NCI-H446 (cell line): ENCODE measurements around the gene FAM168A.
"Not testable (repeated sequence)": the region's sequence is repeated elsewhere in the genome, so short reads cannot be mapped to it uniquely, and the experiment has no call there.

Source experiments
- DNase-seq, 2 experiments: peaks; one replicate each; lab custom pipeline; 2025; lab: John Stamatoyannopoulos, UW

FAM168A gene

DNA sequence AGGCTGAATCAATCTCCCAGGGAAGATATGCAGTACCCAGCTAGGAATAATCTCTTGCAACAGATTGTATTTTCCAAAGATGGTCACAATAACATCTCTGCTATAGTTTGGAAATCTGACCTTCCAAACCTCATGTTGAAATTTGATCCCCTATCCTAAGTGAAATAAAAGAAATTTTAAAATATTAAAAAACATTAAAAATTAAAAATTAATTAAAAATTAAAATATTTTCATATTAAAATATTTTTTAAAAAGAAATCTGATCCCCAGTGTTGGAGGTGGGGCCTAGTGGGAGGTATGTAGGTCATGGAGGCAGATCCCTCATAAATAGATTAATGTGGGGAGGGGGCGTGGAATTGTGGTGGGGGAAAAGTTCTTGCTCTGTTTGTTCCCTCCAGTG is 79.7 kb downstream of the FAM168A start:
- no peak for DNase-seq

DNA sequence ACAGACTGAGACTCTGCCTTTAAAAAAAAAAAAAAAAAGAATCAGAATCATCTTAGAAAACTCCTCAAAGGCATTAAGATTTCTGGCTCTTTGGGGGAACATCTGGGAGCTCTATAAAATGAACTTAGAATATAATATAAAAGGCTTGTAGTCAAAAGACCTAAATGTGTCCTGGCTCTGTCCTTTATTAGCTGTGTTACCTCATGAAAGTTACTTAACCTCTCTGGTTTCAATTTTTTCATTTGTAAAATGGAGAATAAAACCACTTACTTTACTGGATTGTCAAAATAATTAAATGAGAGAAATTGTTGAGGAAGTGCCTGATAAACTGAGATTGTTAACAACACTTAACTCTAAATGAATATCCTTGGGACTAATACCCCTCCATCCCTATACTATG is 81.8 kb downstream of the FAM168A start:
- no peak for DNase-seq

DNA sequence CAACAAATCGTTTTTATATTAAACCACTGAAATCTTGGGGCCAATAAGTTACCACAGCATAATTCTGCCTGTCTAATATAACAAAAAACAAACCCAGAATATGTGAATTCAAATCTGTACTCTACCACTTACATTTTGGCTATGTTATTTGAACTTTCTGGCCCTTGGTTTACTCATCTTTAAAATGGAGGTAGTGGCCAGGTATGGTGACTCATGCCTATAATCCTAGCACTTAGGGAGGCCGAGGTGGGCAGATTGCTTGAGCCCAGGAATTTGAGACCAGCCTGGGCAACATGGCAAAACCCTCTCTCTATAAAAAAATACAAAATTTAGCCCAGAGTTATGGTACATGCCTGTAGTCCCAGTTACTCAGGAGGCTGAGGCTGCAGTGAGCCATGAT is 84.2 kb downstream of the FAM168A start:
- DNase-seq = no peak

DNA sequence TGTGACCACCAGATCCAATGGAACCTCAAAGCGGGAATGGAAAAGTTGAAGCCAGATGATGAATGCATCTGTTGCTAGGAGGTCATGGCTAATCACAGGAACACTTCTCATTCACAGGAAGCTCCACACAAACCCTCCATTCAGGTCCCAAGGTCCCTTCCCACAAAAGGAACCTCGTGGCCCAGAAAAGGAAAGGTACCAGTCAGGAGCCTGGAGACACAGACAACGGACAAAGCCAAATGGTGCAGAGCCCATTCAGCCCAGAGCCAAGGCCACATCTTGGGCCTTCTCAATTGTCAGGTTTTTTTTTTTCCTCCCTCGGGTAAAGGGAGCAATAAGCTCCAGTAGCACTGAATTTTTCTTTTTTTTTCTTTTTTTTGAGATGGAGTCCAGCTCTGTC is 87.0 kb downstream of the FAM168A start:
- no peak for DNase-seq

DNA sequence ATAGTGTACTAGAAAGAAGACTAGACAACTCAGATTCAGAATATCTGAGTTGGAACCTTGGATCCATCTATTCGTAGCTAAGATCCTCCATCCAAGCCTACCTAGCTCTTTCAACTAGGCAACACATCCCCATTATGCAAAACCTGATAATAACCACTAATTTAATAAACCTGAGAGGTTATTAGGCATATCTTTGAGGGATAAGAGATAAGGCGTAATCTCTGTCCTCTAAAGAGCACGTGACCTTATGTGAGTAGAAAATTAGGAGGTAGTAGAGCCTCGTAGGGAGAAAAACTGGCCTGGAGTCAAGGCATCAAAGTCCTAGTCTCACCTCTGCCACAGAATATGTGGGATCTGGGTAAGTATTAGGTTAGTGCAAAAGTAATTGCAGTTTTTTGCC is 87.8 kb downstream of the FAM168A start:
- no peak for DNase-seq

DNA sequence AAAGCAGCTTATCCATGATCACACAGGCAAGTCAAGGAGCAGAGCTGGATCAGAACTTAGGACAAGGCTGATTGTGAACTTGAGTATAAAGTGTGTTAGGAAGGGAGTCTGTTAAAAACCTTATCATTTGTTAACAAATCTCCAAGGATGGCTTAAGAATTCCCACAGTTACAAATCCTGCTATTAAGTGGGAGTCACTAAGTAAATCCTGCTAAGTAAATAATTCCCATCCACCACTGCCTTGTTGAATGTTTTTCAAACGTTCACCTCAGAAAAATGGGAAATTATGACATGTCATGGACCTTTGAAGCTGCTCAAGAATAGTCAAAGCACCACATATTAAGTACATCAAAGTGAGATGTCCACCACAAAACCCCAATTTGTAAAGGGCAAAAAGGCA is 88.7 kb downstream of the FAM168A start:
- no peak for DNase-seq

DNA sequence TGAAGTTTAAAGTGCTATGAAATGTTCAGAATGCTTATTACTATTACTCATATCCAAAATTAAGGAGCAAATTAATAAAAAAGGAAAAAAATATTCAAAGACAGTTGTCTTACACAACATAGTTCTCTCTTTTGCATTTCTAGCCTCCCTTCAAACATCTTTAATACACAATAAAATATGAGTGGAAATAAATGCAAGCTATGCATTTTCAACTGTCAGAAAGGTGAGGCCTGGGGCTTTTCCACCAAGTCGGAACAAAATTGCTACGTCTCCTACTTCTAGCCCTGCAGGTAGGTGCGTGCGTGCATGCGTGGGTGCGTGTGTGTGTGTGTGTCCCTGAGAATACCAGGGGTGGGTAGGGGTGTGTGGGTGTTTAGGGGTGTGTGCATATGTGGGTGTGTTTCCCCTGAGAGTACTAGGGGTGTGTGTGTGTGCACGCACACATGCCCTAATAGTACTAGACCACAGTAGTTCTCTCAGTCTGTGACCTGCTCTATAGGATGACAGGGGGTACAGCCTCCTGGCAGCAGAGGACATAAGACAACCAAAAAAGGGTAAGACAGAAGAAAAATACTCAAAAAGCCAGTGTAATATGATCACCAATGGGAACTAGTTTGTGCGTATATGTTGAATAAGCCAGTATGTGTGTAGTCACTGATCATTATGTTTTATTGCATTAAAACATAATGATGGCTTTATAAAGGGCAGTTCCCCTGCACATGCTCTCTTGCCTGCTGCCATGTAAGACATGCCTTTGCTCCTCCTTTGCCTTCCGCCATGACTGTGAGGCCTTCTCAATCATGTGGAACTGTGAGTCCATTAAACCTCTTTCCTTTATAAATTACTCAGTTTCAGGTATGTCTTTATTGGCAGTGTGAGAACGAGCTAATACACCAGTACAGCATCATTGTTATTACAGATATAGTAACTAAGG is 89.4 kb downstream of the FAM168A start:
- no peak for DNase-seq

DNA sequence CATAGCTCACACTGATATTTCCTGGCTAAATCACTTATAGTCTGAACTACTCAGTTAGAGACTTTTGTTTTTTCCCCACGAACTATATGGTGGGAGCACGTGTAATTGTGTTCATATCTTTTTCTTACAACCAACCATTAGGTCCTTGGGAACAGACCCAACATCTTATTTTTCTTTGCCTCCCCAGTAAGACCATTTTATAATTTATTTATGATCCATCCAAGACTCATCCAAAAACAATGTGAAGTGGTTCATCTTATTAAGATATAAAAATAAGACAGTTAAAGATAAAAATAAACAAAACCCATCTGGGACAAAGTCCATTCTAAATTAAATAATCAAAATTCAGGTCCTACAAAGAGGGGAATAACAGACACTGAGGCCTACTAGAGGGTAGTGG is 90.8 kb downstream of the FAM168A start:
- DNase-seq = no peak

DNA sequence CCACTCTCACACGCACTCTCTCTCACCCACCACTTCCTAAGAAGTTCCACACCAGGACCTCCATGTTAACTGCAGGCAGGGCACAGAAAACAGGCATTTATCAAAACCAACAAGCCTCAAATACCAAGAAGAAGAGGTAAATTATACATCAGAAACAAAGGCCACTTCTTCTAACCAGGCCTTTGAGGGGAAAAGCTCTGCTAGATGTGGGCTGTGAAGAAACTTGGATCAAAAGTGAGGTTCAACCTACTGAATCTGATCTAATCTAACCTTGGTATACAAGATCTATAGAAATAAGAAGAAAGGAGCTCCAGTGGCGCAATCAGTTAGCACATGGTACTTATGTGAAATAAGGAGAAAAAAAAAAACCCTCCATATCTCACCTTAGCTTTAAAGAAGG is 91.9 kb downstream of the FAM168A start:
- no peak for DNase-seq

DNA sequence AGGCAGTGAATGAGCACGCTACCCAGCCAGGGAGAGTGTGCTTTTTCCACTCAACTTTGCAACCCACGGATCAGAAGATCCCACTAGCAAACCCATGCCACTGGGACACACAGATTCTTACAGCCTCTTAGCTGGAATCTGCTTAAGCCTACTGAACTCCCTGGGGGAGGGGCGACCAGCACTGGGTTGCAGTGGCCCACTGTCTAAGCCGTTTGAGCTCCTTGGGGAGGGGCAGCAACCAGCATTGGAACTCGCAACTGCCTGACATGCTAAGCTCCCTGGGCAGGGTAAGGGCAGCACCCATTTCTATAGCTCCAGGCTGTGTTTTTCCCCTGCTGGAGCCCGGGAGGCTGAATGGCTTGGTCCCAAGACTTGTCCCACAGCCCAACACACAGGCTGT is 99.6 kb downstream of the FAM168A start:
- DNase-seq = no peak

DNA sequence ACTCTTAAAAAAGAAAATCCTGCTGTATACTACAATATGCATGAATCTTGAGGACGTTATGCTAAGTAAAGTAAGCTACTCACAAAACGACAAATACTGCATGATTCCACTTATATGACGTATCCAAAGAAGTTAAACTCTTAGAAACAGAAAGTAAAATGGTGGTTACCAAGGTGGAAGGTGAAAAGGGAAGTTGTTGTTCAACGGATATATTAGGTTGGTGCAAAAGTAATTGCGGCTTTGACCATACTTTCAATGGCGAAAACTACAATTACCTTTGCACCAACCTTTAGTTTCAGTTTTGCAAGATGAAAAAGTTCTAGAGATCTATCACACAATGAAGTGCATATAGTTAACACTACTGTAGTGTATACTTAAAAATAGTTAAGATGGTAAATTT is 101.8 kb downstream of the FAM168A start:
- DNase-seq = no peak

DNA sequence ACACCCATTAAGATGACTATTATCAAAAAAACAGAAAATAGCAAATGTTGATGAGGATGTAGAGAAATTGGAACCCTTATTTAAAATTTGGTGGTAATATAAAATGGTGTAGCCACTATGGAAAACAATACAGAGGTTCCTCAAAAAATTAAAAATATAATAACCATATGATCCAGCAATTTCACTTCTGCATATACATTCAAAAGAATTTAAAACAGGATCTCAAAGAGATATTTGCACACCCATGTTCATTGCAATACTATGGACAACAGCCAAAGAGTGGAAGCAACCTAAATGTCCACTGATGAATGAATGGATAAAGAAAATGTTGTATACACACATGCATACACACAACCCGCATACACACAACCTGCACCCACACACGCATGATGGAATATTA is 102.2 kb downstream of the FAM168A start:
- no peak for DNase-seq

DNA sequence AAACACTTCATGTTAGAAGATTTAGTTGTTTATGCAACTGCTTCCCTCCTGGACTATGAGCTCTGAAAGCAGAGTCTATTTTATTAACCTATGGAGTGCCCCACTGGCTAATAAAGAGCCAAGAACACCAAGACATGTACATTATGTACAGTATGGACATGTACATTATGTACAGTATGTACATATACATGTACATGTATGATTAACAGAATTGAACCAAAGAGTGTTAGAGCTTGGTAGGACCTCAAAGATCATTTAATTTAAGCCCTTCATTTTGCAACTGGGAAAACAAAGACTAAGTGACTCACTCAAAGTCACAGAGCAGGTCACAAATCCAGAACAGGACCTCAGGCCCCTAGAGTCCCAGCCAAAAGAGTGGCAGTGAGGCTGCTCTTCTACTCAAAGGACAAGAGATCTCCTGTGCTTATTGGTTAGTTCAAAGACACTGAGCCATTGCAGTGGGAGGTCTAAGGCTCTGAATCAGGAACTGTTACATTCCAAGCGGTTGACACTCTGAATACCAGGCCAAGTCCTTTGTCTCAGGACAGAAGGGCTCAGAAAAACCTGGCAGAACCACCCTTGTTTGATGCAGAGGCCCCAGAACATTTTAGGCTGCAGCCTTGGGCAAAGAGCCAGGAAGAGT is 103.8 kb downstream of the FAM168A start:
- DNase-seq = peak; percentile 27 to 75

DNA sequence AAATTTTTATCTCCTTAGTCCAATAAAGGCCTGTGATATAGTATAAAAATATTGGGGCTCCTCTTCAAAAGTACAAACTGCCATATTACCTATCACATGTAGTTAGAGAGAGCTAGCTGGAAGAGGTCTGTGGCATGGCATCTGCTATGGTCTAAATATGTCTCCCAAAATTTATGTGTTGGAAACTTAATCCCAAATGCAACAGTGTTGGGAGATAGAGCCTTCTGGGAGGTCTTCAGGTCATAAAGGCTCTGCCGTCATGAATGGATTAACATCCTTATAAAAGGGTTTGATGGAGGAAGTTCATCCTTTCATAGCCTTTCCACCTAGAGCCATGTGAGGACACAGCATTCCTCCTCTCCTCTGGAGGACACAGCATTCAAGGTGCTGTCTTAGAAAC is 116.3 kb downstream of the FAM168A start:
- DNase-seq = no peak

DNA sequence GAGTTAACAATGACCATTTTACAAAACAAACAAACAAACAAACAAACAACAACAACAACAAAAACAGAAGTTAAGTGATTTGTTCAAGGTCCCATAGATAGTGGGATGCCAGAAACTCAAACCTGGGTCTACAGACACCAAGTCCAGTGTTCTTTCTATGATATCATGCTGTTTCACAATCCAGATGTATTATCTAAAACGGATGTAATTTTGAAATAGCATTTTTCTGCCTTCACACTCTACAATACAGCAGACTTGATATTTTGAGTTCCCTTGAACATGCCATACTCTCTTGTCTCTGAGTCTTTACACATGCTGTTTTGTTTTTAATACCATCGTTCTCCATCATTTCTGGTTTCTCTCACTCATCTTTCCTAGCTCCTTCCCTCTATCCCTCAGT is 117.2 kb downstream of the FAM168A start:
- DNase-seq = no peak

DNA sequence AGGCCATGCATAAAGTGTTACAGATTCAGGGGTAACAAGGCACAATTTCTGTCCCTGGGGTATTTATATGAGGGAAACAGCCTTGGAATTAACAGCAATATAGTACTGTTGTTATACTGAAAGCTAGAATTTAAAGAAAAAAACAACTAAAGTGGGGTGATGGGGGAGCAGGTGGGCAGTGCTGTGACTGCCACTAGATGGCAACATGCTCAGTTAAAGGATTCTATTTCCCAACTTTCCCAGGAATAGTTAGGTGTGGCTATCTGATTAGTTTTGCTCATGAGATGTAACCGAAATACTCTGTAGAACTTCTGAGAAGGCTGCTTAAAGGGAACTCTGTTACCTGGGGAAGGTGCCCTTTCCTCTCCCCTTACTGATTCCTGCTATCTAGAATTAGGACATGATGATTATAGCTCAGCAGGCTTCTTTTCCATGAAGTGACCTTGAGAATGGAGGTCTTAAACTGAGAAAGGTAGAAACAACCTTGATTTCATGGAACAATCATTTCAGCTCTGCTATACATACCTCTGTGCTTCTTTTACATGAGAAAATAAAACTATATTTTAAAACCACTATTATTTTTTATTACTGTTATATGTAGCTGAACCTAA is 119.1 kb downstream of the FAM168A start:
- peak in 1 of 2 experiments; percentile 6 for DNase-seq

DNA sequence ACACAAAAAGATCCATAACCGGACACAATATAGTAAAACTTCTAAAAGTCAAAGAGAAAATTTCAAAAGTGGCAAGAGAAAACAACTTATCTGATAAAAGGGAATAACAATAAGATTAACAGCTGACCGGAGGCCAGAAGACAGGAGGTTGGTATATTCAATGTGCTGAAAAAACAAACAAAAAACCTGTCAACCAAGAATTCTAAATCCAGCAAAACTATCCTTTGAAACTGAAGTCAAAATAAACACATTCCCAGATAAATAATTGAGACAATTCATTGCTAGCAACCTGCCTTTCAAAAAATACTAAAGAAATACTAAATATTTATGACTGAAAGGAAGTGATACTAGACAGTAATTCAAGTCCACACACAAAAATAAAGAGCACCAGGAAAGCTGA is 120.4 kb downstream of the FAM168A start:
- DNase-seq = no peak

DNA sequence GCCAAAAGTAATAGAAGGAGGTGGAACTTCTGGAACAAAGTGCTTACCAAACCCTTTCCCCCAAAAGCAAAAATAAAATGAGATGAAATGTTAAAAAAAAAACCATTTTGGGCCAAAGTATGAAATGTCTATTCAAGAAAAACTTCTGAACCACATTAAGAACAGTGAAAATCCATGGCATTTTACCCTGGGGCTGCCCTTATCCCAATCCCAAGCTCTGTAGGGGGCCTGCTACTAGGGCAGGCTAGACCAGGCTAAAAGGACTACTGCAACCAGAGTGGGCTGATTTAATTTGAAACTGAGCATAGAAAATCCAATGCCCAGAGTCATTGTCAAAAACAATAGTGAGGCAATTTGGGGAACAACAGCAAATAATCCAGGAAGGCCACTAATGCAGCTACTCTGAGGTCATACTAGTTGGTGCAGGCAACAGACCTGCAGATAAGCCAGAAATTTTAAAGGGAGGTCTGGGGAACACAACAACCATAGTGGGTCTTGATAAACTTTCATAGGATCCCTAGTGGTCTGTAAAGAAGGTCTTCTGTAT is 122.3 kb downstream of the FAM168A start:
- no peak for DNase-seq

DNA sequence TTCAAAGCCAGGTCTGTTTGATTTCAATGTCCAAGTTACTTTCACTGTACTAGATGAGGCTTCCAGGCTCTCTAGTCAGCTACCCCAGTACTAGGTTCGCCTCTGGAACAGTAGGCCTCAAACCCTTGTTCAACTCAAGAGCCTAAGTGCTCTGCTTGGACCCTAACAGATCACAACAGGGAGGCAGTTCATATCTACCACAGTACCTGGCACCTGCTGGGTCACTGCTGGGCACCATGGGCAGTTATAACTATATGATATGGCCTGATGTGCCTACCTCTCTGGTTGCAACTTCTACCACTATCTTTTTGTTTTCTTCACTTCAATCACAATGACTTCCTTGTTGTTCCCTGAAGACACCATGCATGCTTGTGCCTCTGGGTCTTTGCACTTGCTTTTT is 124.7 kb downstream of the FAM168A start:
- DNase-seq = no peak

DNA sequence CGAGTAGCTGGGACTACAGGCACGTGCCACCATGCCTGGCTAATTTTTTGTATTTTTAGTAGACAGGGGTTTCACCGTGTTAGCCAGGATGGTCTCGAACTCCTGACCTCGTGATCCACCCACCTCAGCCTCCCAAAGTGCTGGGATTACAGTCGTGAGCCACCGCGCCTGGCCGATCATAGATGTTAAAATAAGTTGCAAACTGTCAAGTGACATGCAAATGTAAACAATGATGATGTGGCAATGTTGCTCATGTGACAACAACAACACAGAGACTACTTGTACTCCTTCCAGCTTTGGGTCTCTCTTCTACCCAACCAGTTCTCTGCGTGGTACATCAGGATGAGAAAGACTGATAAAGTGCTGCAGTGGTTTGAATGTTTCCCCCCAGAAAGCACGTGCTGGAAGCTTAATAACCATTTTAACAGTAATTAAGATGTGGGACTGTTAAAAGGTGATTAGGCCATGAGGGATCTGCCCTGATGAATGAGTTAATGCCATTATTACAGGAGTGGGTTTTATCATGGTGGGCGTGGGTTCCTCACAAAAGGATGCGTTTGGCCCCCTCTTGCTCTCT is 127.8 kb downstream of the FAM168A start:
- DNase-seq = not testable (repeated sequence)

DNA sequence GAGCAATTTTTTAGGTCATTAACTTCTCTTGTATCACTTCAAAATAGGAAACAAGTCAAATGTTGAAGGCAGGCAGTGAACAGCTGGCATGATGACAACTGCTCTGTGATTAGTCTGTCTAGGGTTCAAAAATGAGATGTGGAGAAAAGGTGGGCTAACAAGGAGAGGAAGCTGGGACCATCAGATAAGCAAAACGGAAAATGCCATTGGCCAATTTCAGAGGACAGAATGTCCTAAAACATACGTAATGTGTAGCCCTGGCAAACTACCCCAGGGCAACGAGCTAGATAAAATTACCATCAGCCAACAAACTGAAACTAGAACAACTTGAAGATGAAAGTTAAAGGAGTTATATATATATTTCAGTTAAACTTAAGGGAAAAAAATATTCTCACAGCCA is 128.5 kb downstream of the FAM168A start:
- peak in 1 of 2 experiments; percentile 18 for DNase-seq

DNA sequence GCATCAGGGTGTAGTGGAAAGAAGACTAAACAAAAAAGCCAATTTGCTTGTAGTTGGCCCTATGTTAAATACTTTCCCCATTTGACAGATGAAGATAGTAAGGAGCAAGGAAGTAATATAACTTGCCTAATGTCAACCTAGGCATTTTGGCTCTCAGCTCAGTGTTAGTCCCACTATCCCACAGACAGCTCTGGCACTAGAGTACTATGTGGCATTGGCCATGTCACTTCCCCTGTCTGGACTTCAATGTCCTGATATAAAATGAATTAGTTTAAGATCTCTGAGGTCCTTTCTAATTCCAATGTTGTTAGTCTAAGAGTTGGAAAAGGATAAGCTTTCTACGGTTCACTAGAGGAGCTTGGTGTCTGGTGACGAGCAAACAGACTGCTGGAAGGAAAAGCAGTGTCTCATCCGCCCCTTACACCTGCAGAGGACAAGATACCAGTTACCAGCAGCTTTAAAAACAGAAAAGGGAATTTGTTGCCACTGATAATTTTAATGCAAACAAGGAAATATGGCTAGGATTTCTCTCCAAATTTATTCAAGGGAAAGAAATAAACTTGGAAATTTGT is 129.2 kb downstream of the FAM168A start:
- no peak for DNase-seq
